ENCODE results near the gene AGPAT2.

AGPAT2 gene

DNA sequence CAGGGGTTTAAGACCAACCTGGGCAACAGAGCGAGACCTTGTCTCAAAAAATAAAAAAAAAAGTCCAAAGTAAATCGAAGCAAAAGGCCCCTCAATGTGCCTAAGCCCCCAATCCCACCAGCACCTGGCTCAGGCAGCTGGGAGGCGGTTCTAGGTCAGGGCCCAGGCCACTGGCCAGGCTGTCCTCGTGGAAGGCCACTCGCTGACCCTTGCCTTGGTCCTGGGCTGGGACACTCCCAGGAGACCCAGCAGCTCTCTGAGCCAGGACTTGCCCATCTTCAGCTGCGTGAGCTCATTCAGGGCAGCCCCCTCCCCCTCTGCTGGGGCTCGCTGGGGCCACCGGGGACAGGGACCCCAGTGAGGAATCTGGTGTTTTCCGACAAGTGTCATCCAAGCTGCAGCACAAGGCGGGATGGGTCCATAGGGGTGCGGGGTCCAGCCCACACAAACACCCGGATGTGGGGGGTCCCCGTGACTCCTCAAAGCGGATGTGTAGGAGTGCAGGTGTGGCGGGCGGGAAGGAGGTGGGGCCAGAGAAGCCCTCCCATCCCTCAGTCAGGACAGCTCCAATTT lies 4.0 kb downstream of the AGPAT2 start:
- TF ChIP-seq PPARA (CRISPR knock-in tag; IDR thresholded peaks at IDR 0.05; ENCODE audit: borderline replicate concordance), result no peak
- TF ChIP-seq ESRRG (CRISPR knock-in tag; IDR thresholded peaks at IDR 0.05), result no peak
- TF ChIP-seq TOX (CRISPR knock-in tag; IDR thresholded peaks at IDR 0.05; ENCODE audit: borderline replicate concordance), result no peak
- TF ChIP-seq ZFP30 (CRISPR knock-in tag; IDR thresholded peaks at IDR 0.05), result no peak
- TF ChIP-seq RARB (CRISPR knock-in tag; IDR thresholded peaks at IDR 0.05), result no peak
- no peak for TF ChIP-seq ZC3H10 (CRISPR knock-in tag; IDR thresholded peaks at IDR 0.05)
- no peak for ATAC-seq

DNA sequence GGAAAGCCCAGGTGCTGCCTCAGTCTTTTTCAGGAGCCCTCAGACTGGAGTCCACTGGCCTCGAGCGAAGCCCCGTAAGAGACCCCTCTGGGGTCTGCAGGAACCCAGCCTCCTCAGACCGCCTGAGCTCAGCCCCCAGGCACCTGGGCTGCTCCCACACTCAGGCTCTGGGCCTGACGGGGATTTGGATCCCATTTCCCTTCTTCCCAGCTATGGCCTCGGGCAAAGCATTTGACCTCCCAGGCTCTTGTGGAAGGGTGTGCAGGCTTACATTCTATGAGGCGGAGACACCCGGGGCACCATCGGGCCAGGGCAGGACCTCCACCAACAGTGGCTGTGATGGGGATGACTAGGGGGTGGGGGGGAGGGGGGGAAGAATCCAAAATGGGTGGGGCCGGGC lies 4.5 kb downstream of the AGPAT2 start:
- TF ChIP-seq ZNF8 (CRISPR knock-in tag; IDR thresholded peaks at IDR 0.05) (no peak), GLIS3 (CRISPR knock-in tag; IDR thresholded peaks at IDR 0.05) (no peak), RARB (CRISPR knock-in tag; IDR thresholded peaks at IDR 0.05) (no peak), ISL1 (CRISPR knock-in tag; IDR thresholded peaks at IDR 0.05) (no peak), ARNTL (CRISPR knock-in tag; IDR thresholded peaks at IDR 0.05; ENCODE audit: borderline replicate concordance, low read depth) (no peak), ZFP30 (CRISPR knock-in tag; IDR thresholded peaks at IDR 0.05) (no peak), ZC3H10 (CRISPR knock-in tag; IDR thresholded peaks at IDR 0.05) (no peak), TCF4 (CRISPR knock-in tag; IDR thresholded peaks at IDR 0.05; ENCODE audit: borderline replicate concordance) (no peak), BACH2 (CRISPR knock-in tag; IDR thresholded peaks at IDR 0.05; ENCODE audit: borderline replicate concordance) (no peak), CSDC2 (CRISPR knock-in tag; IDR thresholded peaks at IDR 0.05) (no peak), SNAI2 (CRISPR knock-in tag; IDR thresholded peaks at IDR 0.05) (no peak), PPARA (CRISPR knock-in tag; IDR thresholded peaks at IDR 0.05; ENCODE audit: borderline replicate concordance) (no peak), ZNF565 (CRISPR knock-in tag; conservative IDR thresholded peaks at IDR 0.05; ENCODE audit: low read depth) (no peak), OSR1 (CRISPR knock-in tag; IDR thresholded peaks at IDR 0.05) (no peak), ZNF70 (CRISPR knock-in tag; IDR thresholded peaks at IDR 0.05) (no peak)
- TF ChIP-seq, protein P1, sequence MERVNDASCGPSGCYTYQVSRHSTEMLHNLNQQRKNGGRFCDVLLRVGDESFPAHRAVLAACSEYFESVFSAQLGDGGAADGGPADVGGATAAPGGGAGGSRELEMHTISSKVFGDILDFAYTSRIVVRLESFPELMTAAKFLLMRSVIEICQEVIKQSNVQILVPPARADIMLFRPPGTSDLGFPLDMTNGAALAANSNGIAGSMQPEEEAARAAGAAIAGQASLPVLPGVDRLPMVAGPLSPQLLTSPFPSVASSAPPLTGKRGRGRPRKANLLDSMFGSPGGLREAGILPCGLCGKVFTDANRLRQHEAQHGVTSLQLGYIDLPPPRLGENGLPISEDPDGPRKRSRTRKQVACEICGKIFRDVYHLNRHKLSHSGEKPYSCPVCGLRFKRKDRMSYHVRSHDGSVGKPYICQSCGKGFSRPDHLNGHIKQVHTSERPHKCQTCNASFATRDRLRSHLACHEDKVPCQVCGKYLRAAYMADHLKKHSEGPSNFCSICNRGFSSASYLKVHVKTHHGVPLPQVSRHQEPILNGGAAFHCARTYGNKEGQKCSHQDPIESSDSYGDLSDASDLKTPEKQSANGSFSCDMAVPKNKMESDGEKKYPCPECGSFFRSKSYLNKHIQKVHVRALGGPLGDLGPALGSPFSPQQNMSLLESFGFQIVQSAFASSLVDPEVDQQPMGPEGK (CRISPR knock-in tag; IDR thresholded peaks at IDR 0.05; ENCODE audit: borderline replicate concordance), result no peak
- TF ChIP-seq, protein P2, sequence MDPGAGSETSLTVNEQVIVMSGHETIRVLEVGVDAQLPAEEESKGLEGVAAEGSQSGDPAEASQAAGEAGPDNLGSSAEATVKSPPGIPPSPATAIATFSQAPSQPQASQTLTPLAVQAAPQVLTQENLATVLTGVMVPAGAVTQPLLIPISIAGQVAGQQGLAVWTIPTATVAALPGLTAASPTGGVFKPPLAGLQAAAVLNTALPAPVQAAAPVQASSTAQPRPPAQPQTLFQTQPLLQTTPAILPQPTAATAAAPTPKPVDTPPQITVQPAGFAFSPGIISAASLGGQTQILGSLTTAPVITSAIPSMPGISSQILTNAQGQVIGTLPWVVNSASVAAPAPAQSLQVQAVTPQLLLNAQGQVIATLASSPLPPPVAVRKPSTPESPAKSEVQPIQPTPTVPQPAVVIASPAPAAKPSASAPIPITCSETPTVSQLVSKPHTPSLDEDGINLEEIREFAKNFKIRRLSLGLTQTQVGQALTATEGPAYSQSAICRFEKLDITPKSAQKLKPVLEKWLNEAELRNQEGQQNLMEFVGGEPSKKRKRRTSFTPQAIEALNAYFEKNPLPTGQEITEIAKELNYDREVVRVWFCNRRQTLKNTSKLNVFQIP (CRISPR knock-in tag; IDR thresholded peaks at IDR 0.05; ENCODE audit: borderline replicate concordance, low read depth), result no peak
- TF ChIP-seq, protein P3, sequence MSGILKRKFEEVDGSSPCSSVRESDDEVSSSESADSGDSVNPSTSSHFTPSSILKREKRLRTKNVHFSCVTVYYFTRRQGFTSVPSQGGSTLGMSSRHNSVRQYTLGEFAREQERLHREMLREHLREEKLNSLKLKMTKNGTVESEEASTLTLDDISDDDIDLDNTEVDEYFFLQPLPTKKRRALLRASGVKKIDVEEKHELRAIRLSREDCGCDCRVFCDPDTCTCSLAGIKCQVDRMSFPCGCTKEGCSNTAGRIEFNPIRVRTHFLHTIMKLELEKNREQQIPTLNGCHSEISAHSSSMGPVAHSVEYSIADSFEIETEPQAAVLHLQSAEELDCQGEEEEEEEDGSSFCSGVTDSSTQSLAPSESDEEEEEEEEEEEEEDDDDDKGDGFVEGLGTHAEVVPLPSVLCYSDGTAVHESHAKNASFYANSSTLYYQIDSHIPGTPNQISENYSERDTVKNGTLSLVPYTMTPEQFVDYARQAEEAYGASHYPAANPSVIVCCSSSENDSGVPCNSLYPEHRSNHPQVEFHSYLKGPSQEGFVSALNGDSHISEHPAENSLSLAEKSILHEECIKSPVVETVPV (CRISPR knock-in tag; IDR thresholded peaks at IDR 0.05), result no peak
- TF ChIP-seq, protein P4, sequence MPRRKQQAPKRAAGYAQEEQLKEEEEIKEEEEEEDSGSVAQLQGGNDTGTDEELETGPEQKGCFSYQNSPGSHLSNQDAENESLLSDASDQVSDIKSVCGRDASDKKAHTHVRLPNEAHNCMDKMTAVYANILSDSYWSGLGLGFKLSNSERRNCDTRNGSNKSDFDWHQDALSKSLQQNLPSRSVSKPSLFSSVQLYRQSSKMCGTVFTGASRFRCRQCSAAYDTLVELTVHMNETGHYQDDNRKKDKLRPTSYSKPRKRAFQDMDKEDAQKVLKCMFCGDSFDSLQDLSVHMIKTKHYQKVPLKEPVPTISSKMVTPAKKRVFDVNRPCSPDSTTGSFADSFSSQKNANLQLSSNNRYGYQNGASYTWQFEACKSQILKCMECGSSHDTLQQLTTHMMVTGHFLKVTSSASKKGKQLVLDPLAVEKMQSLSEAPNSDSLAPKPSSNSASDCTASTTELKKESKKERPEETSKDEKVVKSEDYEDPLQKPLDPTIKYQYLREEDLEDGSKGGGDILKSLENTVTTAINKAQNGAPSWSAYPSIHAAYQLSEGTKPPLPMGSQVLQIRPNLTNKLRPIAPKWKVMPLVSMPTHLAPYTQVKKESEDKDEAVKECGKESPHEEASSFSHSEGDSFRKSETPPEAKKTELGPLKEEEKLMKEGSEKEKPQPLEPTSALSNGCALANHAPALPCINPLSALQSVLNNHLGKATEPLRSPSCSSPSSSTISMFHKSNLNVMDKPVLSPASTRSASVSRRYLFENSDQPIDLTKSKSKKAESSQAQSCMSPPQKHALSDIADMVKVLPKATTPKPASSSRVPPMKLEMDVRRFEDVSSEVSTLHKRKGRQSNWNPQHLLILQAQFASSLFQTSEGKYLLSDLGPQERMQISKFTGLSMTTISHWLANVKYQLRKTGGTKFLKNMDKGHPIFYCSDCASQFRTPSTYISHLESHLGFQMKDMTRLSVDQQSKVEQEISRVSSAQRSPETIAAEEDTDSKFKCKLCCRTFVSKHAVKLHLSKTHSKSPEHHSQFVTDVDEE (CRISPR knock-in tag; IDR thresholded peaks at IDR 0.05), result no peak
- no peak for ATAC-seq

DNA sequence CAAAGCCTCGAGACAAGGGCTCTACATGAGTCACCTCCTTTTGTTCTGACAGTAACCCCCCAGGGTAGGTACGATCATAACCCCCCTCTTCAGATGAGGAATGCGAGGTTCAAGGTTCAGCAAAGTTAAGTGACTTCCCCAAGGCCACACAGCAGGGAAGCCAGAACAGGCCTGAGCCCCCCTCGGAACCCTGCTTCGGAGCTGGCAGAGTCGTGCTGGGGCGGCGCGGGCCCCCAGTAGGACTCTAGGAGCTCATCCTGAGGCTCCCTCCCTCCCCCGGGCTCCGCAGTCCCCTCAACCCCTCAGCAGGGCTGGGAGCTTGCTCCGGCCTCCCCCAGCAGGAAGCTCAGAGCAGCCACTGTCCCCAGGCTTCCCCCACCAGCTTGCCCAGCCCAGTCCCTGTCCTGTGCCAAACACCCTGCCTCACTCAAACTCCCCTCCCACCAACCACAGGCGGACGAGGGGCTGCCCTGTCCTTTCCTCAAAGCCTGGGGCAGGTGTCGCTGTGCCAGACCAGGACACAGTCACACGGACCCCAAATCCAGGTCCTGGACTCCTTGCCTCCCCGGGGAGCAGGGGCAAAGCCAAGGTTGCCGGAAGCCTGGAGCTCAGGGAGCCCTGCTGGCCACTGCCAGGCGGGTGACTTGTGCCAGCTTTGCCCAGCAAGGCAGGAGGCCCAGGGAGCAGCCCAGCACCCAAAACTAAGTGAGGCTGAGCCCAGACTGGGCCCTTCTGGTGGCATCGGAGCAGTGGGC lies 5.1 kb downstream of the AGPAT2 start:
- TF ChIP-seq ZNF70 (CRISPR knock-in tag; IDR thresholded peaks at IDR 0.05) (no peak), SNAI2 (CRISPR knock-in tag; IDR thresholded peaks at IDR 0.05) (no peak), ZFP30 (CRISPR knock-in tag; IDR thresholded peaks at IDR 0.05) (no peak)
- TF ChIP-seq, protein P2 (CRISPR knock-in tag; IDR thresholded peaks at IDR 0.05; ENCODE audit: borderline replicate concordance, low read depth), result no peak
- TF ChIP-seq, protein P5, sequence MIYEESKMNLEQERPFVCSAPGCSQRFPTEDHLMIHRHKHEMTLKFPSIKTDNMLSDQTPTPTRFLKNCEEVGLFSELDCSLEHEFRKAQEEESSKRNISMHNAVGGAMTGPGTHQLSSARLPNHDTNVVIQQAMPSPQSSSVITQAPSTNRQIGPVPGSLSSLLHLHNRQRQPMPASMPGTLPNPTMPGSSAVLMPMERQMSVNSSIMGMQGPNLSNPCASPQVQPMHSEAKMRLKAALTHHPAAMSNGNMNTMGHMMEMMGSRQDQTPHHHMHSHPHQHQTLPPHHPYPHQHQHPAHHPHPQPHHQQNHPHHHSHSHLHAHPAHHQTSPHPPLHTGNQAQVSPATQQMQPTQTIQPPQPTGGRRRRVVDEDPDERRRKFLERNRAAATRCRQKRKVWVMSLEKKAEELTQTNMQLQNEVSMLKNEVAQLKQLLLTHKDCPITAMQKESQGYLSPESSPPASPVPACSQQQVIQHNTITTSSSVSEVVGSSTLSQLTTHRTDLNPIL (CRISPR knock-in tag; IDR thresholded peaks at IDR 0.05; ENCODE audit: low read depth), result no peak
- ATAC-seq, result no peak

Measured in SK-N-SH treated with all-trans-retinoic acid at 6 μM for 48 hours (cell line).